ENCODE results near the gene GPR83. TPM values are rescaled to one million over a fixed set of nuclear protein-coding genes. Genes with fewer than 3 reads are reported as not detected.

The GPR83 gene
- total RNA-seq, 4 donors from 2014 or later, result 0.21 TPM; not detected in 3

- H3K27ac ChIP-seq, result no peak overlapping the region
- H3K27me3 ChIP-seq, result no peaks in the 10 kb centered on the region
- no peaks in the 10 kb centered on the region for H3K36me3 ChIP-seq
- no peak overlapping the region for H3K4me3 ChIP-seq
- 70 to 77% methylated on average over 5 to 6 of the region's 6 CpGs for WGBS, 2 donors
- peaks cover 0 to 13% (median 0%) of the 10 kb centered on the region in 4 donors for H3K9me3 ChIP-seq
- TF ChIP-seq CTCF (IDR thresholded peaks at IDR 0.05) (no peak), EP300 (IDR thresholded peaks at IDR 0.05) (no peak), POLR2A (IDR thresholded peaks at IDR 0.05) (no peak)
- DNase-seq (ENCODE audit: low spot score in 2 of 2), result no peak
- H3K4me1 ChIP-seq, result peaks cover 0 to 32% (median 5%) of the 10 kb centered on the region in 4 donors
These were observed 72.6 kb downstream of the GPR83 start for GRCh38 chr11:94328587-94329080.

Other genes starting within 250 kb of the GPR83 start
- under 1 TPM in 1 of 4 donors, not detected in 3; 0.59 TPM for gene IZUMO1R, start 96.8 kb downstream of the GPR83 start, total RNA-seq
- 10 to 100 TPM; 14.0 to 28.4 (median 17.4) TPM for gene MRE11, start 92.4 kb upstream of the GPR83 start, total RNA-seq
- gene ANKRD49, start 92.6 kb upstream of the GPR83 start, total RNA-seq, result 10 to 100 TPM in 3 of 4 donors, 1 to 10 TPM in 1; 9.2 to 44.9 (median 16.8) TPM
- not detected for gene C11orf97, start 111.0 kb upstream of the GPR83 start, total RNA-seq
- 10 to 100 TPM in 1 of 4 donors, 1 to 10 TPM in 3; 5.4 to 11.0 (median 7.7) TPM for gene FUT4, start 142.5 kb upstream of the GPR83 start, total RNA-seq
- 1 to 10 TPM; 7.2 to 9.0 (median 8.3) TPM for gene PIWIL4, start 165.9 kb upstream of the GPR83 start, total RNA-seq

Measured in tibial nerve (tissue), 4 donors.